ENCODE data around the gene FXYD6.

The FXYD6 gene

GRCh38 chr11:117840881-117841550, 35.4 kb downstream of the FXYD6 start:
- TF ChIP-seq TAF1 (IDR thresholded peaks at IDR 0.05; ENCODE audit: low read depth) (no peak), MAX (IDR thresholded peaks at IDR 0.05) (no peak), CEBPB (IDR thresholded peaks at IDR 0.05) (no peak), RAD21 (IDR thresholded peaks at IDR 0.05; ENCODE audit: low read depth) (no peak), TCF12 (IDR thresholded peaks at IDR 0.05; ENCODE audit: low read depth) (no peak), EGR1 (IDR thresholded peaks at IDR 0.05) (no peak), USF1 (IDR thresholded peaks at IDR 0.05) (no peak), EP300 (IDR thresholded peaks at IDR 0.05; ENCODE audit: borderline replicate concordance) (no peak), NFIC (IDR thresholded peaks at IDR 0.05) (no peak), CREB1 (IDR thresholded peaks at IDR 0.05; ENCODE audit: low read depth) (no peak), ZBTB7A (IDR thresholded peaks at IDR 0.05; ENCODE audit: low read depth) (no peak), TEAD4 (IDR thresholded peaks at IDR 0.05) (no peak), REST (IDR thresholded peaks at IDR 0.05; ENCODE audit: low read depth) (no peak)

GRCh38 chr11:117839936-117840813, 36.3 kb downstream of the FXYD6 start:
- TF ChIP-seq NFIC (IDR thresholded peaks at IDR 0.05) (no peak), REST (IDR thresholded peaks at IDR 0.05; ENCODE audit: low read depth) (no peak), TEAD4 (IDR thresholded peaks at IDR 0.05) (no peak), MAX (IDR thresholded peaks at IDR 0.05) (no peak), FOXM1 (IDR thresholded peaks at IDR 0.05; ENCODE audit: borderline replicate concordance, low read depth) (no peak), EGR1 (IDR thresholded peaks at IDR 0.05) (no peak), YY1 (IDR thresholded peaks at IDR 0.05; ENCODE audit: low read depth) (no peak), ZBTB7A (IDR thresholded peaks at IDR 0.05; ENCODE audit: low read depth) (no peak), RAD21 (IDR thresholded peaks at IDR 0.05; ENCODE audit: low read depth) (no peak), EP300 (IDR thresholded peaks at IDR 0.05; ENCODE audit: borderline replicate concordance) (no peak), TCF12 (IDR thresholded peaks at IDR 0.05; ENCODE audit: low read depth) (no peak), TAF1 (IDR thresholded peaks at IDR 0.05; ENCODE audit: low read depth) (no peak), CREB1 (IDR thresholded peaks at IDR 0.05; ENCODE audit: low read depth) (no peak), CEBPB (IDR thresholded peaks at IDR 0.05) (no peak)

GRCh38 chr11:117839380-117839881, 37.0 kb downstream of the FXYD6 start:
- no peak for TF ChIP-seq CEBPB (IDR thresholded peaks at IDR 0.05)
- TF ChIP-seq YY1 (IDR thresholded peaks at IDR 0.05; ENCODE audit: low read depth), result no peak
- TF ChIP-seq EGR1 (IDR thresholded peaks at IDR 0.05), result no peak
- TF ChIP-seq TAF1 (IDR thresholded peaks at IDR 0.05; ENCODE audit: low read depth), result no peak
- TF ChIP-seq MAX (IDR thresholded peaks at IDR 0.05), result no peak
- no peak for TF ChIP-seq USF1 (IDR thresholded peaks at IDR 0.05)
- TF ChIP-seq RAD21 (IDR thresholded peaks at IDR 0.05; ENCODE audit: low read depth), result no peak
- no peak for TF ChIP-seq NFIC (IDR thresholded peaks at IDR 0.05)
- TF ChIP-seq TEAD4 (IDR thresholded peaks at IDR 0.05), result no peak
- no peak for TF ChIP-seq ZBTB7A (IDR thresholded peaks at IDR 0.05; ENCODE audit: low read depth)
- TF ChIP-seq REST (IDR thresholded peaks at IDR 0.05; ENCODE audit: low read depth), result no peak

Measured in Ishikawa (cell line).